ENCODE results near the gene STARD10. TPM values are rescaled to one million over a fixed set of nuclear protein-coding genes. Genes with fewer than 3 reads are reported as not detected.
A peak's percentile ranks its signal among the peaks of the same experiment; 100 is the strongest.

Gene STARD10
- total and polyA plus RNA-seq, 2 of the 8 experiments (the other 6 are each of a cell fraction or from before 2014, with no cell fraction given) = 23.7 to 35.7 TPM

DNA sequence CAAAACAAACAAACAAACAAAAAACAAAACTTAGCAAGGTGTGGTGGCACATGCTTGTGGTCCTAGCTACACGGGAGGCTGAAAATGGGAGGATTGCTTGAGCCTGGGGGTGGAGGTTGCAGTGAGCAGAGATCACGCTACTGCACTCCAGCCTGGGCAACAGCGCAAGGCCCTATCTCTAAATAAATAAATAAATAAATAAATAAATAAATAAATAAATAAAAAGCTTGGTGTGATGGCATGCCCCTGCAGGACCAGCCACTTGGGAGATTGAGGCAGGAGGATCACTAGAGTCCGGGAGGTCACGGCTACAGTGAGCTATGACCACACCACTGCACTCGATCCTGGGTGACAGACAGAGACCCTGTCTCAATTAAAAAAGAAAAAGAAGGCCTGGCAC is 9.0 kb upstream of the STARD10 start:
- H3K23me2 ChIP-seq (ENCODE audit: low read depth, low read length) = no peaks in the 10 kb centered on the region
- no peak overlapping the region for H3K4me2 ChIP-seq (ENCODE audit: insufficient read depth in 1 of 2, low read depth in 2 of 2, low read length in 2 of 2)
- H2AK5ac ChIP-seq (ENCODE audit: low read depth, low read length) = no peak overlapping the region
- no peak overlapping the region for H2BK20ac ChIP-seq (ENCODE audit: low read length)
- no peak overlapping the region for H4K5ac ChIP-seq (ENCODE audit: insufficient read length, low read depth, low read length)
- H3K4me3 ChIP-seq (ENCODE audit: extremely low read depth in 1 of 4, insufficient read depth in 2 of 4, low read depth in 3 of 4, low read length in 4 of 4) = no peak overlapping the region
- H3K4me1 ChIP-seq (replicated peaks in 1 of 4; ENCODE audit: control insufficient read depth in 3 of 4, insufficient read depth in 4 of 4, low read length in 3 of 4) = peaks cover 0 to 9% (median 3%) of the 10 kb centered on the region in 4 experiments; a peak in 3 of 7 replicates
- no peak overlapping the region for H2AFZ ChIP-seq (ENCODE audit: low read length)
- ChIA-PET CTCF (ENCODE audit: partially characterized antibody) (interaction anchor here (0.8 to 1.3 kb wide), 5 partner anchors 9 to 434 kb away, joined by 3 to 10 read pairs (median 4); partner anchors contain the start of gene STARD10), POLR2A (ENCODE audit: partially characterized antibody) (no interaction called here)
- H3K18ac ChIP-seq (ENCODE audit: extremely low read depth, low read length) = no peak overlapping the region
- H3K27me3 ChIP-seq (replicated peaks in 1 of 4; ENCODE audit: control insufficient read depth in 3 of 4, extremely low read depth in 1 of 4, insufficient read depth in 3 of 4, low read length in 3 of 4) = no peaks in the 10 kb centered on the region
- H2BK5ac ChIP-seq (ENCODE audit: low read depth, low read length) = no peak overlapping the region
- H3K79me1 ChIP-seq (ENCODE audit: low read depth, low read length) = no peaks in the 10 kb centered on the region
- TF ChIP-seq SRF (IDR thresholded peaks at IDR 0.05; ENCODE audit: low read depth, low read length) = no peak
- TF ChIP-seq HDAC2 (IDR thresholded peaks at IDR 0.05; ENCODE audit: borderline replicate concordance in 1 of 2, low read depth in 2 of 2, low read length in 2 of 2) = no peak
- no peak for TF ChIP-seq RAD21 (IDR thresholded peaks at IDR 0.05 in 1 of 2, conservative IDR thresholded peaks at IDR 0.05 in 1 of 2; ENCODE audit: low read depth in 2 of 2, low read length in 2 of 2)
- TF ChIP-seq KDM1A (IDR thresholded peaks at IDR 0.05; ENCODE audit: borderline replicate concordance, low read length) = no peak
- no peak for TF ChIP-seq SAP30 (IDR thresholded peaks at IDR 0.05; ENCODE audit: insufficient read depth, insufficient replicate concordance, low read length)
- TF ChIP-seq SP1 (IDR thresholded peaks at IDR 0.05; ENCODE audit: low read depth, low read length) = no peak
- TF ChIP-seq SP4 (IDR thresholded peaks at IDR 0.05; ENCODE audit: low read length) = no peak
- TF ChIP-seq RFX5 (IDR thresholded peaks at IDR 0.05; ENCODE audit: borderline replicate concordance, low read depth, low read length) = no peak
- no peak for TF ChIP-seq KDM4A (IDR thresholded peaks at IDR 0.05; ENCODE audit: low read depth, low read length, severe bottlenecking)
- FAIRE-seq = no peak
- H3K27ac ChIP-seq (ENCODE audit: low read depth, low read length) = no peak overlapping the region
- no peak for DNase-seq (ENCODE audit: low read depth in 1 of 2, low spot score in 2 of 2)
- H4K8ac ChIP-seq (ENCODE audit: extremely low read depth, insufficient read depth, low read length) = peak overlapping the region; percentile 25; the same call in 1 of the 2 replicates
- no peak overlapping the region for H2BK15ac ChIP-seq (ENCODE audit: low read length)
- H3K23ac ChIP-seq (ENCODE audit: insufficient read length) = no peak overlapping the region
- no peak overlapping the region for H2BK12ac ChIP-seq (ENCODE audit: low read depth, low read length)
- no peak overlapping the region for H3K56ac ChIP-seq (replicated peaks; ENCODE audit: insufficient read length, low read depth, low read length)
- 85% methylated on average over 6 of the region's 6 CpGs; no CpG with 5 or more reads in 1 of the 2 experiments for WGBS, 2 experiments (ENCODE audit: extremely low coverage in 1 of 2, insufficient coverage in 1 of 2, insufficient read length in 1 of 2, insufficient replicate concordance in 2 of 2, low coverage in 1 of 2, low lambda C conversion rate in 2 of 2, missing lambda C conversion rate in 1 of 2)
- H4K20me1 ChIP-seq (replicated peaks in 1 of 2; ENCODE audit: control insufficient read depth in 1 of 2, insufficient read depth in 2 of 2, low read length in 2 of 2) = no peaks in the 10 kb centered on the region
- H4K91ac ChIP-seq (replicated peaks; ENCODE audit: insufficient read length, low read length) = no peak overlapping the region
- H3K14ac ChIP-seq (ENCODE audit: insufficient read length) = no peak overlapping the region
- no peaks in the 10 kb centered on the region for H3K36me3 ChIP-seq (ENCODE audit: control insufficient read depth in 2 of 4, insufficient read depth in 4 of 4, low read length in 3 of 4)
- H2BK120ac ChIP-seq (replicated peaks; ENCODE audit: low read depth, low read length) = no peak overlapping the region
- no peaks in the 10 kb centered on the region for H3K79me2 ChIP-seq (ENCODE audit: control insufficient read depth in 1 of 2, insufficient read depth in 2 of 2, low read length in 2 of 2)
- no peak overlapping the region for H3K9ac ChIP-seq (replicated peaks in 1 of 4; ENCODE audit: extremely low read depth in 1 of 4, low read depth in 3 of 4, low read length in 3 of 4)
- H3K4ac ChIP-seq (replicated peaks; ENCODE audit: insufficient read length, low read depth, low read length) = no peak overlapping the region
- H3K9me3 ChIP-seq (ENCODE audit: insufficient read depth in 2 of 2, low read depth in 1 of 2, low read length in 1 of 2) = no peaks in the 10 kb centered on the region

All from H1 (cell line).